ENCODE data around the gene ROBO1. TPM values are rescaled to one million over a fixed set of nuclear protein-coding genes. Genes with fewer than 3 reads are reported as not detected.

The ROBO1 gene
- total RNA-seq, 1 donor from 2014 or later, result 3.1 TPM

DNA sequence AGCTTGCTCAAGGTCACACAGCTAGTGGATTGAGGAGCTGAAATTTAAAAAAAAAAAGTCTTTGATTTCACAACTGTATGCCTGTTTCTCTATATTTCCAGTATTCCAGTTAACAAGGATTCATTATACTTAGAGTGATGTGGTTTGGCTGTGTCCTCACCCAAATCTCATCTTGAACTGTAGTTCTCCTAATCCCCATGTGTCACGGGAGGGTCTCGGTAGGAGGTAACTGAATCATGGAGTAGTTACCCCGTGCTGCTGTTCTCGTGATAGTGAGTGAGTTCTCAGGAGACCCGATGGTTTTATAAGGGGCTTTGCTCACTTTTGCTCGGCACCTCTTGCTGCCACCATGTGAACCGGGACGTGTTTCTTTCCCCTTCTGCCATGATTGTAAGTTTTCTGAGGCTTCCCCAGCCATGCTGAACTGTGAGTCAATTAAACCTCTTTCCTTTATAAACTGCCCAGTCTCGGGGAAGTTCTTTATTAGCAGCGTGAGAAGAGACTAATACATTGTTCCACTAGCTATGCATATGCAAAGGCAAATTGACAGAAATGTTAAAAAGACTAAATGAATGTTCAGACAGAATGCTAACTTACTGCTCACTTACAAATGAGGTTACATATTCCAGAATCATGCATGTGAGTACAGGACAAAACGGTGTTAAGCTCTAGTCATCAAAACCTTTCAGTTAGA lies 1101.9 kb downstream of the ROBO1 start:
- CTCF ChIA-PET, result interaction anchor here (0.6 kb wide), 1 partner anchor 9 kb away, joined by 3 read pairs; no protein-coding TSS in a partner anchor
- no peaks in the 10 kb centered on the region for H3K36me3 Mint-ChIP-seq (ENCODE audit: low read depth)

DNA sequence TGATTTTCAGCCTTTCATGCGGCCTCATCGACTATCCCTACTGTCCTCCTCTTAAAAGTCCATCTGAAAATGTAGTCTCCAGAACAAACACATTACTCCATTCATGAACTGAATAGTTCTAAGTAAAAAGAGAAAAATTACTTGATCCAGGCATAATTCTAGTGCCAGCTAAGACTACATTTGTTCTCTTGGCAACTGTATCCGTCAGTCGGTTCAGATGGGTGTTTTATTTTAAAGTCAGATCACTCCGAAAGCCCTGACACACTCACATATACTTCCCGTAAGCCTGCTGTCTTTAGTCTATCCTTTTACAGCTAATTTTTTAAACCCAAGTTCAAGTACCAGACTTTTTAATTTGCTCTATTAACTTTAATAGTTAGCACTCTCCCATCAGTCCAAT lies 1102.7 kb downstream of the ROBO1 start:
- H3K4me3 Mint-ChIP-seq, result no peak overlapping the region
- intact Hi-C loops (cut with micrococcal nuclease), result no loop called here

More for the DNA sequence above, 1101.9 kb downstream of the ROBO1 start:
- H3K27ac Mint-ChIP-seq, result no peak overlapping the region
- intact Hi-C loops (cut with micrococcal nuclease), result no loop called here
- no peaks in the 10 kb centered on the region for H3K27me3 Mint-ChIP-seq
- POLR2A ChIA-PET, result no interaction called here
- H3K4me3 Mint-ChIP-seq, result no peak overlapping the region
- DNase-seq (no peak), ATAC-seq (ENCODE audit: low read depth) (no peak)
- TF ChIP-seq, protein P1, sequence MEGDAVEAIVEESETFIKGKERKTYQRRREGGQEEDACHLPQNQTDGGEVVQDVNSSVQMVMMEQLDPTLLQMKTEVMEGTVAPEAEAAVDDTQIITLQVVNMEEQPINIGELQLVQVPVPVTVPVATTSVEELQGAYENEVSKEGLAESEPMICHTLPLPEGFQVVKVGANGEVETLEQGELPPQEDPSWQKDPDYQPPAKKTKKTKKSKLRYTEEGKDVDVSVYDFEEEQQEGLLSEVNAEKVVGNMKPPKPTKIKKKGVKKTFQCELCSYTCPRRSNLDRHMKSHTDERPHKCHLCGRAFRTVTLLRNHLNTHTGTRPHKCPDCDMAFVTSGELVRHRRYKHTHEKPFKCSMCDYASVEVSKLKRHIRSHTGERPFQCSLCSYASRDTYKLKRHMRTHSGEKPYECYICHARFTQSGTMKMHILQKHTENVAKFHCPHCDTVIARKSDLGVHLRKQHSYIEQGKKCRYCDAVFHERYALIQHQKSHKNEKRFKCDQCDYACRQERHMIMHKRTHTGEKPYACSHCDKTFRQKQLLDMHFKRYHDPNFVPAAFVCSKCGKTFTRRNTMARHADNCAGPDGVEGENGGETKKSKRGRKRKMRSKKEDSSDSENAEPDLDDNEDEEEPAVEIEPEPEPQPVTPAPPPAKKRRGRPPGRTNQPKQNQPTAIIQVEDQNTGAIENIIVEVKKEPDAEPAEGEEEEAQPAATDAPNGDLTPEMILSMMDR (IDR thresholded peaks at IDR 0.05), result no peak
- H3K4me1 Mint-ChIP-seq, result no peaks in the 10 kb centered on the region
- H3K9me3 Mint-ChIP-seq, result no peaks in the 10 kb centered on the region

DNA sequence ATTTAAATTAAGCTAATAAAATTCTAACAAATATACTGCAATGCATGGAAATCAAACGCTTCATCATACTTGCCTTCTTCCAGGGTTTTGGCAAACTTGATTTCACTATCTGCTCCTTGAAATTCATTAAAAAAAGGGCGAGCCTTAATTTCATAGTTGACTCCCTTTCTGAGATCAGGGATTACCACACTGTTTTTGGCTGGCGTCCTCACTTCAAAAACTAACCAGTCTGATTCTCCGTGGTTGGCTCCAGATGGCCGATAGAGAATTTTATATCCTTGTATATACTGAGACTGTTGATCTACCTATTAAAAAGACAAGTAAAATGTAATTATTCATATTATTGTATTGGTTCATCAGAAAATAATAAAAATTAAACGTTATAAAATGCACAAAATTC lies 1106.8 kb downstream of the ROBO1 start:
- TF ChIP-seq, protein P1 (IDR thresholded peaks at IDR 0.05), result no peak
- POLR2A ChIA-PET, result no interaction called here
- ATAC-seq (ENCODE audit: low read depth), result no peak

More for the DNA sequence above, 1102.7 kb downstream of the ROBO1 start:
- H3K4me1 Mint-ChIP-seq, result no peaks in the 10 kb centered on the region
- TF ChIP-seq, protein P1 (IDR thresholded peaks at IDR 0.05), result no peak
- H3K27ac Mint-ChIP-seq, result no peak overlapping the region
- ATAC-seq (ENCODE audit: low read depth) (no peak), DNase-seq (no peak)
- POLR2A ChIA-PET, result no interaction called here
- CTCF ChIA-PET, result no interaction called here
- H3K36me3 Mint-ChIP-seq (ENCODE audit: low read depth), result no peaks in the 10 kb centered on the region
- H3K9me3 Mint-ChIP-seq, result no peaks in the 10 kb centered on the region
- H3K27me3 Mint-ChIP-seq, result no peaks in the 10 kb centered on the region

DNA sequence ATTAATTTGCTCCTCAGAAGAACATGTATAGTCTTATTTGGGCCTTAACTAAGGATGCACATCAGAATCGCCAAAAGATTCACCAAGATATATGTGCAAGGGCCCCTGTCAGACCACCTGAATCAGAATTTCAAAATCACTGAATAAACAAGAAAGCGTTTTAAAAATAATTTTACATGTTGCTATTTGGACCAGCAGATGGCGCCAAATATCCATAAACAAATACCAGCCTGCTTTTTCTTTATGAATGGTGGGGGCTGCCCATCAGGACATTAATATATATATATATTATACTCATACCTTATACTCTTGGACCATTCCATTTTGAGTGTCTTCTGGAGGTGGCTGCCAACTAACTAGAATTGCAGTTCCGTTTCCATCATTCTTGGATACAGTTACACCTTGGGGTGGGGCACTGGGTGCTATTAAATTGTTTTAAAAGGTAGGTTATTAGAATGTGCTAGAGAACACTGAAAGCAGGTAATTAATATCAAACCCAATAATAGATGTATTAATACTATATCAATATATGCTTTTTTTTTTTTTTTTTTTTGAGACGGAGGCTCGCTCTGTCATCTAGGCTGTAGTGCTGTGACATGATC lies 1108.3 kb downstream of the ROBO1 start:
- ChIA-PET POLR2A (no interaction called here), CTCF (interaction anchor here (1.0 kb wide), 1 partner anchor 14 kb away, joined by 3 read pairs; no protein-coding TSS in a partner anchor)
- no peaks in the 10 kb centered on the region for H3K4me1 Mint-ChIP-seq
- no peak for DNase-seq
- intact Hi-C loops (cut with micrococcal nuclease), result loop anchor here (1.0 to 5.0 kb wide), 3 partner anchors 373 to 838 kb away; no protein-coding TSS in a partner anchor
- H3K9me3 Mint-ChIP-seq, result no peaks in the 10 kb centered on the region
- H3K4me3 Mint-ChIP-seq, result no peak overlapping the region
- H3K27ac Mint-ChIP-seq, result no peak overlapping the region
- H3K36me3 Mint-ChIP-seq (ENCODE audit: low read depth), result no peaks in the 10 kb centered on the region
- no peaks in the 10 kb centered on the region for H3K27me3 Mint-ChIP-seq
- TF ChIP-seq, protein P1 (IDR thresholded peaks at IDR 0.05), result peak; percentile 78
- no peak for ATAC-seq (ENCODE audit: low read depth)

More for the DNA sequence above, 1106.8 kb downstream of the ROBO1 start:
- Mint-ChIP-seq H3K27ac (no peak overlapping the region), H3K4me3 (no peak overlapping the region), H3K27me3 (no peaks in the 10 kb centered on the region), H3K36me3 (ENCODE audit: low read depth) (no peaks in the 10 kb centered on the region), H3K9me3 (no peaks in the 10 kb centered on the region), H3K4me1 (no peaks in the 10 kb centered on the region)
- intact Hi-C loops (cut with micrococcal nuclease), result no loop called here
- no peak for DNase-seq
- CTCF ChIA-PET, result no interaction called here

DNA sequence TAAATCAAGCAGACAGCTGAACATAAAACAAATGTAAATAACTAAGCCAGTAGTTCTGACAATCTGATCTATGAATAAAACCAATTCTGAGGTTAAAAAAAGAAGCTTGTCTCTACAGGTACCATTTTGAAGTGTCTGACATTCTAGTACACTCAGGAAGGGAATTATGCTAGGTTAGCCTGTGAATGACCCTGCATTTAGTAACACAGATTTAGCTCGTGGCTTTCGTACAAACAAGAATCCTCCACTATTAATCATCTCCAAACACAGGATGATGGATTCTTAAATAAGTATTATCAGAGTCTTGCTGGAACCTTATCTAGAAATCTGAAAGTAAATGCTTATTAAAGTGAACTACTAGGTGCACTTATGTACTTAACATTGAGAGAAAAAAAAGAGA lies 1120.1 kb downstream of the ROBO1 start:
- TF ChIP-seq, protein P1 (IDR thresholded peaks at IDR 0.05), result no peak
- ChIA-PET POLR2A (no interaction called here), CTCF (interaction anchor here (0.9 to 1.4 kb wide), 2 partner anchors 9 to 11 kb away, joined by 4 read pairs; no protein-coding TSS in a partner anchor)

More for the DNA sequence above, 1120.1 kb downstream of the ROBO1 start:
- Mint-ChIP-seq H3K9me3 (no peaks in the 10 kb centered on the region), H3K27ac (no peak overlapping the region), H3K4me1 (no peaks in the 10 kb centered on the region), H3K27me3 (no peaks in the 10 kb centered on the region), H3K36me3 (ENCODE audit: low read depth) (no peaks in the 10 kb centered on the region), H3K4me3 (no peak overlapping the region)
- DNase-seq (no peak), ATAC-seq (ENCODE audit: low read depth) (no peak)
- intact Hi-C loops (cut with micrococcal nuclease), result no loop called here

All from activated B cell treated with CpG ODN at 0.5 μM for 24 hours (primary cell).